WTC11 (cell line): ENCODE results near the gene CIB2. TPM values are rescaled to one million over a fixed set of nuclear protein-coding genes. Genes with fewer than 3 reads are reported as not detected.

Experiments
- EMX1 ChIP-seq: fragments of 250-450 bp; sonication (Bioruptor Pico); IDR thresholded peaks from 2 replicates; pipeline ENCODE4 v1.8.0; 2021; ENCODE audit warnings: mild to moderate bottlenecking
- ETV6 ChIP-seq: sonication (generic); formaldehyde crosslinking; IDR thresholded peaks from 2 replicates; pipeline ENCODE4 v1.8.1; 2022; ENCODE audit warnings: mild to moderate bottlenecking, missing genetic modification reagents
- FOXK1 ChIP-seq: sonication (generic); formaldehyde crosslinking; IDR thresholded peaks from 2 replicates; pipeline ENCODE4 v1.8.0; 2022; ENCODE audit warnings: mild to moderate bottlenecking, moderate library complexity, missing genetic modification reagents
- HMGA2 ChIP-seq: fragments of 250-450 bp; sonication (Bioruptor Pico); IDR thresholded peaks from 2 replicates; pipeline ENCODE4 v1.4.0; 2021; ENCODE audit warnings: mild to moderate bottlenecking, moderate library complexity
- KAT7 ChIP-seq: sonication (generic); formaldehyde crosslinking; IDR thresholded peaks from 2 replicates; pipeline ENCODE4 v1.8.1; 2023; ENCODE audit warnings: missing genetic modification reagents, mild to moderate bottlenecking, borderline replicate concordance
- NFATC4 ChIP-seq: fragments of 250-450 bp; sonication (Bioruptor Pico); IDR thresholded peaks from 2 replicates; pipeline ENCODE4 v1.9.0; 2021; ENCODE audit warnings: mild to moderate bottlenecking
- NFYB ChIP-seq: sonication (generic); formaldehyde crosslinking; conservative IDR thresholded peaks from 2 replicates; pipeline ENCODE4 v1.8.0; 2022; ENCODE audit warnings: low read depth, missing genetic modification reagents
- RELA ChIP-seq: sonication (generic); formaldehyde crosslinking; IDR thresholded peaks from 2 replicates; pipeline ENCODE4 v1.8.1; 2022; ENCODE audit warnings: missing genetic modification reagents, mild to moderate bottlenecking, borderline replicate concordance
- SP1 ChIP-seq: sonication (generic); formaldehyde crosslinking; conservative IDR thresholded peaks from 2 replicates; pipeline ENCODE4 v1.8.1; 2022; ENCODE audit warnings: missing genetic modification reagents
- TP53 ChIP-seq: sonication (generic); formaldehyde crosslinking; IDR thresholded peaks from 2 replicates; pipeline ENCODE4 v1.8.1; 2023; ENCODE audit warnings: mild to moderate bottlenecking, missing genetic modification reagents
- ZNF219 ChIP-seq: sonication (generic); formaldehyde crosslinking; IDR thresholded peaks from 2 replicates; pipeline ENCODE4 v1.8.0; 2023; ENCODE audit warnings: missing genetic modification reagents, mild to moderate bottlenecking, borderline replicate concordance
- total RNA-seq: library from RNA; stranded (reverse); gene quantifications from 3 replicates; pipeline ENCODE4 v1.2.3, GENCODE V29; 2021
- TF ChIP-seq, protein P1 (sequence below): sonication (generic); formaldehyde crosslinking; IDR thresholded peaks from 2 replicates; pipeline ENCODE4 v1.8.0; 2023; ENCODE audit warnings: missing genetic modification reagents, mild to moderate bottlenecking, borderline replicate concordance
- TF ChIP-seq, protein P2 (sequence below): sonication (generic); formaldehyde crosslinking; IDR thresholded peaks from 2 replicates; pipeline ENCODE4 v1.8.1; 2022; ENCODE audit warnings: mild to moderate bottlenecking, missing genetic modification reagents, moderate library complexity, borderline replicate concordance
- TF ChIP-seq, protein P3 (sequence below): fragments of 250-450 bp; sonication (Bioruptor Pico); IDR thresholded peaks from 2 replicates; pipeline ENCODE4 v1.8.0; 2021; ENCODE audit warnings: mild to moderate bottlenecking
- TF ChIP-seq, protein P4 (sequence below): fragments of 250-450 bp; sonication (Bioruptor Pico); IDR thresholded peaks from 2 replicates; pipeline ENCODE4 v1.9.0; 2021; ENCODE audit warnings: mild to moderate bottlenecking
- TF ChIP-seq, protein P5 (sequence below): sonication (generic); formaldehyde crosslinking; IDR thresholded peaks from 2 replicates; pipeline ENCODE4 v1.8.1; 2022; ENCODE audit warnings: mild to moderate bottlenecking, moderate library complexity, missing genetic modification reagents
- TF ChIP-seq, protein P6 (sequence below): sonication (generic); formaldehyde crosslinking; IDR thresholded peaks from 2 replicates; pipeline ENCODE4 v1.8.1; 2023; ENCODE audit warnings: mild to moderate bottlenecking, missing genetic modification reagents
- TF ChIP-seq, protein P7 (sequence below): sonication (generic); formaldehyde crosslinking; IDR thresholded peaks from 2 replicates; pipeline ENCODE4 v1.8.0; 2022; ENCODE audit warnings: mild to moderate bottlenecking, missing genetic modification reagents
- TF ChIP-seq, protein P8 (sequence below): sonication (generic); formaldehyde crosslinking; IDR thresholded peaks from 2 replicates; pipeline ENCODE4 v1.8.0; 2022; ENCODE audit warnings: missing genetic modification reagents
- TF ChIP-seq, protein P9 (sequence below): sonication (generic); formaldehyde crosslinking; IDR thresholded peaks from 2 replicates; pipeline ENCODE4 v1.8.0; 2022; ENCODE audit warnings: mild to moderate bottlenecking, missing genetic modification reagents

CIB2 gene
- total RNA-seq, 1 experiment from 2014 or later: 45.2 TPM

DNA sequence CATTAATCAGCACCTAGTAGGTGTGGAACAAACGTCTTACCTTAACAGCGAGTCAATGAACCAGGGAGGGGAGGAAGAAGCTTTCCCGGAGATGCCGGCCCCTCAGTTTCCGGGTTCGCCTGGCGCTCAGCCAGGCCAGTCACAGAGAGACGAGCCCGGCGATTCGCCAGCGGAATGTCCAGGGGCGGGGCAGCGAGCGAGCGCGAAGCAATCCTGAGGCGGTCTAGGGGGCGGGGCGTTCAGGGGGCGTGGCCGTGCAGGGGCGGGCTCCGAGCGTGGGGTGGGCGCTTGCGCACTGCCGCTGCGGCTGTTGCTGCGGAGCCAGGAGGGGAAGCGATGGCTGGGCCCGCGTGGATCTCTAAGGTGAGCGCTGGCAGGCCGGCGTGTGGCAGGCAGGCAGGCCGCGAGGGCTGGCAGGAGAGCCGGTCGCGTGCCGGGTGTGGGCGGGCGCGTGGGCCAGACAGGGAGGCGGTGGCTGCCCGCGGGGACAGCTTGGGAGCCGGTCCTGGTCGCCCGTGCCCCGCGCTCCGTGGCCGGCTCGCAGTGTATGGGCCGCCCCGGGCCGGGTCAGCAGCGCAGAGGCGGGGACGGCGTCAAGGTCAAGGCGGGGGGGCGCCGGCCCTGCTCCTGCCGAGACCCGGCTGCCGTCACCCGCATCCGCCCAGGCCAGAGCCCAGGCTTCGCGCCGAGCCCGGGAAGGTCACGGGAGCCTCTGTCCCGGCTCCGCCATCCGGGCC lies 18.0 kb upstream of the CIB2 start, which contains the start of gene IDH3A (continued):
- TF ChIP-seq, protein P1, sequence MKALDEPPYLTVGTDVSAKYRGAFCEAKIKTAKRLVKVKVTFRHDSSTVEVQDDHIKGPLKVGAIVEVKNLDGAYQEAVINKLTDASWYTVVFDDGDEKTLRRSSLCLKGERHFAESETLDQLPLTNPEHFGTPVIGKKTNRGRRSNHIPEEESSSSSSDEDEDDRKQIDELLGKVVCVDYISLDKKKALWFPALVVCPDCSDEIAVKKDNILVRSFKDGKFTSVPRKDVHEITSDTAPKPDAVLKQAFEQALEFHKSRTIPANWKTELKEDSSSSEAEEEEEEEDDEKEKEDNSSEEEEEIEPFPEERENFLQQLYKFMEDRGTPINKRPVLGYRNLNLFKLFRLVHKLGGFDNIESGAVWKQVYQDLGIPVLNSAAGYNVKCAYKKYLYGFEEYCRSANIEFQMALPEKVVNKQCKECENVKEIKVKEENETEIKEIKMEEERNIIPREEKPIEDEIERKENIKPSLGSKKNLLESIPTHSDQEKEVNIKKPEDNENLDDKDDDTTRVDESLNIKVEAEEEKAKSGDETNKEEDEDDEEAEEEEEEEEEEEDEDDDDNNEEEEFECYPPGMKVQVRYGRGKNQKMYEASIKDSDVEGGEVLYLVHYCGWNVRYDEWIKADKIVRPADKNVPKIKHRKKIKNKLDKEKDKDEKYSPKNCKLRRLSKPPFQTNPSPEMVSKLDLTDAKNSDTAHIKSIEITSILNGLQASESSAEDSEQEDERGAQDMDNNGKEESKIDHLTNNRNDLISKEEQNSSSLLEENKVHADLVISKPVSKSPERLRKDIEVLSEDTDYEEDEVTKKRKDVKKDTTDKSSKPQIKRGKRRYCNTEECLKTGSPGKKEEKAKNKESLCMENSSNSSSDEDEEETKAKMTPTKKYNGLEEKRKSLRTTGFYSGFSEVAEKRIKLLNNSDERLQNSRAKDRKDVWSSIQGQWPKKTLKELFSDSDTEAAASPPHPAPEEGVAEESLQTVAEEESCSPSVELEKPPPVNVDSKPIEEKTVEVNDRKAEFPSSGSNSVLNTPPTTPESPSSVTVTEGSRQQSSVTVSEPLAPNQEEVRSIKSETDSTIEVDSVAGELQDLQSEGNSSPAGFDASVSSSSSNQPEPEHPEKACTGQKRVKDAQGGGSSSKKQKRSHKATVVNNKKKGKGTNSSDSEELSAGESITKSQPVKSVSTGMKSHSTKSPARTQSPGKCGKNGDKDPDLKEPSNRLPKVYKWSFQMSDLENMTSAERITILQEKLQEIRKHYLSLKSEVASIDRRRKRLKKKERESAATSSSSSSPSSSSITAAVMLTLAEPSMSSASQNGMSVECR: 0 out of 2 replicates have a peak, but pooled peaks have one; percentile 32
- TF ChIP-seq FOXK1 (CRISPR knock-in tag): peak; percentile 46; the same call in 1 of the 2 replicates
- TF ChIP-seq, protein P2, sequence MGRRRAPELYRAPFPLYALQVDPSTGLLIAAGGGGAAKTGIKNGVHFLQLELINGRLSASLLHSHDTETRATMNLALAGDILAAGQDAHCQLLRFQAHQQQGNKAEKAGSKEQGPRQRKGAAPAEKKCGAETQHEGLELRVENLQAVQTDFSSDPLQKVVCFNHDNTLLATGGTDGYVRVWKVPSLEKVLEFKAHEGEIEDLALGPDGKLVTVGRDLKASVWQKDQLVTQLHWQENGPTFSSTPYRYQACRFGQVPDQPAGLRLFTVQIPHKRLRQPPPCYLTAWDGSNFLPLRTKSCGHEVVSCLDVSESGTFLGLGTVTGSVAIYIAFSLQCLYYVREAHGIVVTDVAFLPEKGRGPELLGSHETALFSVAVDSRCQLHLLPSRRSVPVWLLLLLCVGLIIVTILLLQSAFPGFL (CRISPR knock-in tag): no peak
- TF ChIP-seq KAT7 (CRISPR knock-in tag): peak; percentile 85; the same call in 1 of the 2 replicates
- TF ChIP-seq, protein P3, sequence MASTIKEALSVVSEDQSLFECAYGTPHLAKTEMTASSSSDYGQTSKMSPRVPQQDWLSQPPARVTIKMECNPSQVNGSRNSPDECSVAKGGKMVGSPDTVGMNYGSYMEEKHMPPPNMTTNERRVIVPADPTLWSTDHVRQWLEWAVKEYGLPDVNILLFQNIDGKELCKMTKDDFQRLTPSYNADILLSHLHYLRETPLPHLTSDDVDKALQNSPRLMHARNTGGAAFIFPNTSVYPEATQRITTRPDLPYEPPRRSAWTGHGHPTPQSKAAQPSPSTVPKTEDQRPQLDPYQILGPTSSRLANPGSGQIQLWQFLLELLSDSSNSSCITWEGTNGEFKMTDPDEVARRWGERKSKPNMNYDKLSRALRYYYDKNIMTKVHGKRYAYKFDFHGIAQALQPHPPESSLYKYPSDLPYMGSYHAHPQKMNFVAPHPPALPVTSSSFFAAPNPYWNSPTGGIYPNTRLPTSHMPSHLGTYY: no peak
- TF ChIP-seq, protein P4, sequence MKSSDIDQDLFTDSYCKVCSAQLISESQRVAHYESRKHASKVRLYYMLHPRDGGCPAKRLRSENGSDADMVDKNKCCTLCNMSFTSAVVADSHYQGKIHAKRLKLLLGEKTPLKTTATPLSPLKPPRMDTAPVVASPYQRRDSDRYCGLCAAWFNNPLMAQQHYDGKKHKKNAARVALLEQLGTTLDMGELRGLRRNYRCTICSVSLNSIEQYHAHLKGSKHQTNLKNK (CRISPR knock-in tag): no peak
- peak; percentile 85; the same call in 1 of the 2 replicates for TF ChIP-seq RELA (CRISPR knock-in tag)
- TF ChIP-seq, protein P5, sequence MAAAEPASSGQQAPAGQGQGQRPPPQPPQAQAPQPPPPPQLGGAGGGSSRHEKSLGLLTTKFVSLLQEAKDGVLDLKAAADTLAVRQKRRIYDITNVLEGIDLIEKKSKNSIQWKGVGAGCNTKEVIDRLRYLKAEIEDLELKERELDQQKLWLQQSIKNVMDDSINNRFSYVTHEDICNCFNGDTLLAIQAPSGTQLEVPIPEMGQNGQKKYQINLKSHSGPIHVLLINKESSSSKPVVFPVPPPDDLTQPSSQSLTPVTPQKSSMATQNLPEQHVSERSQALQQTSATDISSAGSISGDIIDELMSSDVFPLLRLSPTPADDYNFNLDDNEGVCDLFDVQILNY: peak; percentile 71; the same call in 1 of the 2 replicates
- TF ChIP-seq ZNF219 (CRISPR knock-in tag): no peak
- TF ChIP-seq, protein P6, sequence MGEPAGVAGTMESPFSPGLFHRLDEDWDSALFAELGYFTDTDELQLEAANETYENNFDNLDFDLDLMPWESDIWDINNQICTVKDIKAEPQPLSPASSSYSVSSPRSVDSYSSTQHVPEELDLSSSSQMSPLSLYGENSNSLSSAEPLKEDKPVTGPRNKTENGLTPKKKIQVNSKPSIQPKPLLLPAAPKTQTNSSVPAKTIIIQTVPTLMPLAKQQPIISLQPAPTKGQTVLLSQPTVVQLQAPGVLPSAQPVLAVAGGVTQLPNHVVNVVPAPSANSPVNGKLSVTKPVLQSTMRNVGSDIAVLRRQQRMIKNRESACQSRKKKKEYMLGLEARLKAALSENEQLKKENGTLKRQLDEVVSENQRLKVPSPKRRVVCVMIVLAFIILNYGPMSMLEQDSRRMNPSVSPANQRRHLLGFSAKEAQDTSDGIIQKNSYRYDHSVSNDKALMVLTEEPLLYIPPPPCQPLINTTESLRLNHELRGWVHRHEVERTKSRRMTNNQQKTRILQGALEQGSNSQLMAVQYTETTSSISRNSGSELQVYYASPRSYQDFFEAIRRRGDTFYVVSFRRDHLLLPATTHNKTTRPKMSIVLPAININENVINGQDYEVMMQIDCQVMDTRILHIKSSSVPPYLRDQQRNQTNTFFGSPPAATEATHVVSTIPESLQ (CRISPR knock-in tag): no peak
- TF ChIP-seq, protein P7, sequence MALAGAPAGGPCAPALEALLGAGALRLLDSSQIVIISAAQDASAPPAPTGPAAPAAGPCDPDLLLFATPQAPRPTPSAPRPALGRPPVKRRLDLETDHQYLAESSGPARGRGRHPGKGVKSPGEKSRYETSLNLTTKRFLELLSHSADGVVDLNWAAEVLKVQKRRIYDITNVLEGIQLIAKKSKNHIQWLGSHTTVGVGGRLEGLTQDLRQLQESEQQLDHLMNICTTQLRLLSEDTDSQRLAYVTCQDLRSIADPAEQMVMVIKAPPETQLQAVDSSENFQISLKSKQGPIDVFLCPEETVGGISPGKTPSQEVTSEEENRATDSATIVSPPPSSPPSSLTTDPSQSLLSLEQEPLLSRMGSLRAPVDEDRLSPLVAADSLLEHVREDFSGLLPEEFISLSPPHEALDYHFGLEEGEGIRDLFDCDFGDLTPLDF: no peak
- peak; percentile 63; the same call in 1 of the 2 replicates for TF ChIP-seq ETV6 (CRISPR knock-in tag)
- TF ChIP-seq, protein P8, sequence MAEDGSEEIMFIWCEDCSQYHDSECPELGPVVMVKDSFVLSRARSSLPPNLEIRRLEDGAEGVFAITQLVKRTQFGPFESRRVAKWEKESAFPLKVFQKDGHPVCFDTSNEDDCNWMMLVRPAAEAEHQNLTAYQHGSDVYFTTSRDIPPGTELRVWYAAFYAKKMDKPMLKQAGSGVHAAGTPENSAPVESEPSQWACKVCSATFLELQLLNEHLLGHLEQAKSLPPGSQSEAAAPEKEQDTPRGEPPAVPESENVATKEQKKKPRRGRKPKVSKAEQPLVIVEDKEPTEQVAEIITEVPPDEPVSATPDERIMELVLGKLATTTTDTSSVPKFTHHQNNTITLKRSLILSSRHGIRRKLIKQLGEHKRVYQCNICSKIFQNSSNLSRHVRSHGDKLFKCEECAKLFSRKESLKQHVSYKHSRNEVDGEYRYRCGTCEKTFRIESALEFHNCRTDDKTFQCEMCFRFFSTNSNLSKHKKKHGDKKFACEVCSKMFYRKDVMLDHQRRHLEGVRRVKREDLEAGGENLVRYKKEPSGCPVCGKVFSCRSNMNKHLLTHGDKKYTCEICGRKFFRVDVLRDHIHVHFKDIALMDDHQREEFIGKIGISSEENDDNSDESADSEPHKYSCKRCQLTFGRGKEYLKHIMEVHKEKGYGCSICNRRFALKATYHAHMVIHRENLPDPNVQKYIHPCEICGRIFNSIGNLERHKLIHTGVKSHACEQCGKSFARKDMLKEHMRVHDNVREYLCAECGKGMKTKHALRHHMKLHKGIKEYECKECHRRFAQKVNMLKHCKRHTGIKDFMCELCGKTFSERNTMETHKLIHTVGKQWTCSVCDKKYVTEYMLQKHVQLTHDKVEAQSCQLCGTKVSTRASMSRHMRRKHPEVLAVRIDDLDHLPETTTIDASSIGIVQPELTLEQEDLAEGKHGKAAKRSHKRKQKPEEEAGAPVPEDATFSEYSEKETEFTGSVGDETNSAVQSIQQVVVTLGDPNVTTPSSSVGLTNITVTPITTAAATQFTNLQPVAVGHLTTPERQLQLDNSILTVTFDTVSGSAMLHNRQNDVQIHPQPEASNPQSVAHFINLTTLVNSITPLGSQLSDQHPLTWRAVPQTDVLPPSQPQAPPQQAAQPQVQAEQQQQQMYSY (CRISPR knock-in tag): 0 out of 2 replicates have a peak, but pooled peaks have one; percentile 20
- TF ChIP-seq EMX1 (CRISPR knock-in tag): no peak
- TF ChIP-seq HMGA2 (CRISPR knock-in tag): no peak
- no peak; the same call in 1 of the 2 replicates for TF ChIP-seq NFATC4 (CRISPR knock-in tag)
- TF ChIP-seq NFYB (CRISPR knock-in tag): no peak; the same call in 1 of the 2 replicates
- TF ChIP-seq SP1 (CRISPR knock-in tag): peak; percentile 85
- TF ChIP-seq, protein P9, sequence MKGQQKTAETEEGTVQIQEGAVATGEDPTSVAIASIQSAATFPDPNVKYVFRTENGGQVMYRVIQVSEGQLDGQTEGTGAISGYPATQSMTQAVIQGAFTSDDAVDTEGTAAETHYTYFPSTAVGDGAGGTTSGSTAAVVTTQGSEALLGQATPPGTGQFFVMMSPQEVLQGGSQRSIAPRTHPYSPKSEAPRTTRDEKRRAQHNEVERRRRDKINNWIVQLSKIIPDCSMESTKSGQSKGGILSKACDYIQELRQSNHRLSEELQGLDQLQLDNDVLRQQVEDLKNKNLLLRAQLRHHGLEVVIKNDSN (CRISPR knock-in tag): no peak
- peak; percentile 62; the same call in 1 of the 2 replicates for TF ChIP-seq TP53 (CRISPR knock-in tag)
